ENCODE results near the gene JAZF1.

GRCh38 chr7:27991006-27991528 is 189.5 kb downstream of the JAZF1 start:
- TF ChIP-seq, protein P1, sequence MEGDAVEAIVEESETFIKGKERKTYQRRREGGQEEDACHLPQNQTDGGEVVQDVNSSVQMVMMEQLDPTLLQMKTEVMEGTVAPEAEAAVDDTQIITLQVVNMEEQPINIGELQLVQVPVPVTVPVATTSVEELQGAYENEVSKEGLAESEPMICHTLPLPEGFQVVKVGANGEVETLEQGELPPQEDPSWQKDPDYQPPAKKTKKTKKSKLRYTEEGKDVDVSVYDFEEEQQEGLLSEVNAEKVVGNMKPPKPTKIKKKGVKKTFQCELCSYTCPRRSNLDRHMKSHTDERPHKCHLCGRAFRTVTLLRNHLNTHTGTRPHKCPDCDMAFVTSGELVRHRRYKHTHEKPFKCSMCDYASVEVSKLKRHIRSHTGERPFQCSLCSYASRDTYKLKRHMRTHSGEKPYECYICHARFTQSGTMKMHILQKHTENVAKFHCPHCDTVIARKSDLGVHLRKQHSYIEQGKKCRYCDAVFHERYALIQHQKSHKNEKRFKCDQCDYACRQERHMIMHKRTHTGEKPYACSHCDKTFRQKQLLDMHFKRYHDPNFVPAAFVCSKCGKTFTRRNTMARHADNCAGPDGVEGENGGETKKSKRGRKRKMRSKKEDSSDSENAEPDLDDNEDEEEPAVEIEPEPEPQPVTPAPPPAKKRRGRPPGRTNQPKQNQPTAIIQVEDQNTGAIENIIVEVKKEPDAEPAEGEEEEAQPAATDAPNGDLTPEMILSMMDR (IDR thresholded peaks at IDR 0.05), result no peak
- TF ChIP-seq POLR2AphosphoS5 (IDR thresholded peaks at IDR 0.05), result no peak

Measured in breast epithelium (tissue), 3 donors.